ENCODE data around the gene RAB4B. TPM values are rescaled to one million over a fixed set of nuclear protein-coding genes. Genes with fewer than 3 reads are reported as not detected.

The RAB4B gene
- total and polyA plus RNA-seq, 2 of the 13 experiments (the other 11 are each of a cell fraction or from before 2014, with no cell fraction given), result 3.3 to 5.4 TPM

DNA sequence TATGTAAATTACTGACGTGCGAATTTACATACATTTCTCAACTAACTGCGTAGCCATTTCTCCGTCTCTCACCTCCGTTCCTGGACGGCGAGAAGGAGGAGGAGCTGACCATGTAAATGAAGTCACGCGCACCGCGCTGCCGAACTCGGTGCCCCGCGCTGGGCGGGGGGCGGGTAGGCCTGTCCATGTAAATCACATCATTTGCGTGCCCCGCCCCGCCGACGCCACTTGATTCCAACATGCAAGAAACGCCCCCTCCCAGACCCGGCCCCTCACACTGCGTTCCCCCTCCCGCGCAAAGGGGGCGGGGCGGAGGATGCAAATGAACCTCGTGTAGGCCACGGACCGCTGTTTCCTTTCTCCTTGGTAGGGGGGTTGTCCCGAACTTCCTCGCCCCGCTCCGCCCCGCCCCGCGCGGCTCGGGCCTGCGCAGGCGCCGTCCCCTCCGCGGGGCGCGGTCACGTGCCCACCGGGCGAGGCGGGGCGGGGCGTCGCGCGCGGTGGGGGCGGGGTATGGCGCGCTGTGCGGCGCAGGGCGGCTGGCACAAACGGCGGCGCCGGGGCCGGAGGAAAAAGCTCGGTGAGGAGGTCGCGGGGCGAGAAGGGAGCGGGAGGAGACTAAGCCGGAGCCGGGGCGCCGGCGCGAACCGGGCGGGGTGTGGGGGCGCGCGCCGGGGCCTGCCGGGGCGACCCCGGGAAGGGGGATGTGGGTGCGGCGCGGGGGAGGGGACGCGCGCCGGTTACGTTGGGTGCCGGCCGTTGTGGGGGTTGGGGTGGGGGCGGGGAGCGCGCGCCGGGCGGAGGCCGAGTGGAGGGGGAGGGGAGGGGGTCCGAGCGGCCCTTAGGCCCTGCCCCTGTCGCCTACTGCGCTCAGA lies 20.9 kb downstream of the RAB4B start, which contains the start of gene EGLN2 (continued):
- TF ChIP-seq, protein P1, sequence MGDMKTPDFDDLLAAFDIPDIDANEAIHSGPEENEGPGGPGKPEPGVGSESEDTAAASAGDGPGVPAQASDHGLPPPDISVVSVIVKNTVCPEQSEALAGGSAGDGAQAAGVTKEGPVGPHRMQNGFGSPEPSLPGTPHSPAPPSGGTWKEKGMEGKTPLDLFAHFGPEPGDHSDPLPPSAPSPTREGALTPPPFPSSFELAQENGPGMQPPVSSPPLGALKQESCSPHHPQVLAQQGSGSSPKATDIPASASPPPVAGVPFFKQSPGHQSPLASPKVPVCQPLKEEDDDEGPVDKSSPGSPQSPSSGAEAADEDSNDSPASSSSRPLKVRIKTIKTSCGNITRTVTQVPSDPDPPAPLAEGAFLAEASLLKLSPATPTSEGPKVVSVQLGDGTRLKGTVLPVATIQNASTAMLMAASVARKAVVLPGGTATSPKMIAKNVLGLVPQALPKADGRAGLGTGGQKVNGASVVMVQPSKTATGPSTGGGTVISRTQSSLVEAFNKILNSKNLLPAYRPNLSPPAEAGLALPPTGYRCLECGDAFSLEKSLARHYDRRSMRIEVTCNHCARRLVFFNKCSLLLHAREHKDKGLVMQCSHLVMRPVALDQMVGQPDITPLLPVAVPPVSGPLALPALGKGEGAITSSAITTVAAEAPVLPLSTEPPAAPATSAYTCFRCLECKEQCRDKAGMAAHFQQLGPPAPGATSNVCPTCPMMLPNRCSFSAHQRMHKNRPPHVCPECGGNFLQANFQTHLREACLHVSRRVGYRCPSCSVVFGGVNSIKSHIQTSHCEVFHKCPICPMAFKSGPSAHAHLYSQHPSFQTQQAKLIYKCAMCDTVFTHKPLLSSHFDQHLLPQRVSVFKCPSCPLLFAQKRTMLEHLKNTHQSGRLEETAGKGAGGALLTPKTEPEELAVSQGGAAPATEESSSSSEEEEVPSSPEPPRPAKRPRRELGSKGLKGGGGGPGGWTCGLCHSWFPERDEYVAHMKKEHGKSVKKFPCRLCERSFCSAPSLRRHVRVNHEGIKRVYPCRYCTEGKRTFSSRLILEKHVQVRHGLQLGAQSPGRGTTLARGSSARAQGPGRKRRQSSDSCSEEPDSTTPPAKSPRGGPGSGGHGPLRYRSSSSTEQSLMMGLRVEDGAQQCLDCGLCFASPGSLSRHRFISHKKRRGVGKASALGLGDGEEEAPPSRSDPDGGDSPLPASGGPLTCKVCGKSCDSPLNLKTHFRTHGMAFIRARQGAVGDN (CRISPR knock-in tag; IDR thresholded peaks at IDR 0.05), result no peak; the same call in none of the 2 replicates
- peak; percentile 62 for TF ChIP-seq POLR2G (IDR thresholded peaks at IDR 0.05; ENCODE audit: low read depth, low read length)
- peak; percentile 2; the same call in 1 of the 2 replicates for TF ChIP-seq HNF4G (IDR thresholded peaks at IDR 0.05; ENCODE audit: borderline replicate concordance, low read depth, low read length)
- no peak for TF ChIP-seq HNF4G (CRISPR knock-in tag; IDR thresholded peaks at IDR 0.05; ENCODE audit: borderline replicate concordance, low read depth)
- TF ChIP-seq NFATC3 (CRISPR knock-in tag; IDR thresholded peaks at IDR 0.05), result no peak
- no peak for TF ChIP-seq MBNL3 (CRISPR knock-in tag; conservative IDR thresholded peaks at IDR 0.05)
- TF ChIP-seq MYC (CRISPR knock-in tag; IDR thresholded peaks at IDR 0.05; ENCODE audit: borderline replicate concordance), result peak; percentile 41; the same call in 1 of the 2 replicates
- TF ChIP-seq, protein P2, sequence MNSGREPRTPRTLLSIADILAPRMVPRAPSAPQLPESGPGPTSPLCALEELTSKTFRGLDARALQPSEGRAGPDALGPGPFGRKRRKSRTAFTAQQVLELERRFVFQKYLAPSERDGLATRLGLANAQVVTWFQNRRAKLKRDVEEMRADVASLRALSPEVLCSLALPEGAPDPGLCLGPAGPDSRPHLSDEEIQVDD (CRISPR knock-in tag; IDR thresholded peaks at IDR 0.05; ENCODE audit: borderline replicate concordance), result no peak
- no peak for TF ChIP-seq ZBTB7A (CRISPR knock-in tag; IDR thresholded peaks at IDR 0.05)
- no peak for TF ChIP-seq CBX2 (IDR thresholded peaks at IDR 0.05; ENCODE audit: low read depth, low read length)
- no peak for TF ChIP-seq CBX2 (CRISPR knock-in tag; IDR thresholded peaks at IDR 0.05; ENCODE audit: low read depth)
- no peak for TF ChIP-seq ZFX (CRISPR knock-in tag; IDR thresholded peaks at IDR 0.05; ENCODE audit: low read depth)
- TF ChIP-seq ZBTB38 (CRISPR knock-in tag; IDR thresholded peaks at IDR 0.05), result no peak
- no peak for TF ChIP-seq ZNF660 (CRISPR knock-in tag; IDR thresholded peaks at IDR 0.05; ENCODE audit: borderline replicate concordance, low read depth)
- TF ChIP-seq, protein P3, sequence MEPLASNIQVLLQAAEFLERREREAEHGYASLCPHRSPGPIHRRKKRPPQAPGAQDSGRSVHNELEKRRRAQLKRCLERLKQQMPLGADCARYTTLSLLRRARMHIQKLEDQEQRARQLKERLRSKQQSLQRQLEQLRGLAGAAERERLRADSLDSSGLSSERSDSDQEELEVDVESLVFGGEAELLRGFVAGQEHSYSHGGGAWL (CRISPR knock-in tag; IDR thresholded peaks at IDR 0.05), result no peak
- TF ChIP-seq PPARG (CRISPR knock-in tag; conservative IDR thresholded peaks at IDR 0.05), result no peak
- TF ChIP-seq, protein P4, sequence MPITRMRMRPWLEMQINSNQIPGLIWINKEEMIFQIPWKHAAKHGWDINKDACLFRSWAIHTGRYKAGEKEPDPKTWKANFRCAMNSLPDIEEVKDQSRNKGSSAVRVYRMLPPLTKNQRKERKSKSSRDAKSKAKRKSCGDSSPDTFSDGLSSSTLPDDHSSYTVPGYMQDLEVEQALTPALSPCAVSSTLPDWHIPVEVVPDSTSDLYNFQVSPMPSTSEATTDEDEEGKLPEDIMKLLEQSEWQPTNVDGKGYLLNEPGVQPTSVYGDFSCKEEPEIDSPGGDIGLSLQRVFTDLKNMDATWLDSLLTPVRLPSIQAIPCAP (CRISPR knock-in tag; IDR thresholded peaks at IDR 0.05; ENCODE audit: low read depth), result no peak
- TF ChIP-seq ZNF33A (CRISPR knock-in tag; IDR thresholded peaks at IDR 0.05; ENCODE audit: borderline replicate concordance), result no peak
- TF ChIP-seq ZNF777 (CRISPR knock-in tag; IDR thresholded peaks at IDR 0.05), result peak; percentile 53; the same call in 1 of the 2 replicates
- TF ChIP-seq ZNF781 (CRISPR knock-in tag; IDR thresholded peaks at IDR 0.05; ENCODE audit: borderline replicate concordance, not compliant biosample characterization), result no peak
- TF ChIP-seq CREM (IDR thresholded peaks at IDR 0.05), result peak; percentile 34; the same call in 1 of the 2 replicates
- TF ChIP-seq CREM (CRISPR knock-in tag; IDR thresholded peaks at IDR 0.05), result no peak
- TF ChIP-seq, protein P5, sequence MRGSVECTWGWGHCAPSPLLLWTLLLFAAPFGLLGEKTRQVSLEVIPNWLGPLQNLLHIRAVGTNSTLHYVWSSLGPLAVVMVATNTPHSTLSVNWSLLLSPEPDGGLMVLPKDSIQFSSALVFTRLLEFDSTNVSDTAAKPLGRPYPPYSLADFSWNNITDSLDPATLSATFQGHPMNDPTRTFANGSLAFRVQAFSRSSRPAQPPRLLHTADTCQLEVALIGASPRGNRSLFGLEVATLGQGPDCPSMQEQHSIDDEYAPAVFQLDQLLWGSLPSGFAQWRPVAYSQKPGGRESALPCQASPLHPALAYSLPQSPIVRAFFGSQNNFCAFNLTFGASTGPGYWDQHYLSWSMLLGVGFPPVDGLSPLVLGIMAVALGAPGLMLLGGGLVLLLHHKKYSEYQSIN (CRISPR knock-in tag; IDR thresholded peaks at IDR 0.05; ENCODE audit: borderline replicate concordance), result no peak
